ENCODE measurements around the gene TBXAS1.

TBXAS1 gene

GRCh38 chr7:139857791-139858190, 28.7 kb downstream of the TBXAS1 start:
- DNase-seq = no peak

DNA sequence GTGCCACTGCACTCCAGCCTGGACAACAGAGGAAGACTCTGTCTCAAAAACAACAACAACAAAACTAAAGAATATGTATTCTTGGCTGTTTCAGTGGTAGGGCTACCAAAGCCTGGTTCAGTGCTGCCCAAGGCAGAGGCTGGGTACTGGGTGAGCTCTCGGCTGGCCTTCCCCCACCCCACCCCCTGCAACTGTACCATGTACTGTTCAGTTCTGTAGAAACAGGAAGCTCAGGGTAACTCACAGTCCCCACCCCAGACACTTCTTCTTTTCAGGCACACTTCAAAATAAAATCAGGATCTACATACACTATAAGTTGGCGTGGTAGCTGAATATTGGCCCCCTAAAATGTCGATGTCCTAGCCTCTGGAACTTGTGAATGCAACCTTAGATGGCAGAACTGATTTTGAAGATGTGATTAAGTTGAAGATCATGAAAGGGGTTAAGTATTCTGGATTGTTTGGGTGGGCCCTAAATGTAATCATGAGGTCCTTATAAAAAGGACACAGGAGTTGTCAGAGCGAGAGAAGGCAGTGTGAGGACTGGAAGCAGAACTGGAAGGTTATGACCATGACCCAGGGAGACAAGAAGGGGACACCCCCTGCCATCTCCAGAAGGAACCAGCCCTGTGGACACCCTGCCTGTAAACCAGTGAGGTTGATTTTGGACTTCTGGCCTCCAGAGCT, 31.2 kb downstream of the TBXAS1 start:
- DNase-seq = no peak

- no peak for DNase-seq
These were observed 32.7 kb downstream of the TBXAS1 start for GRCh38 chr7:139861803-139862202.

DNA sequence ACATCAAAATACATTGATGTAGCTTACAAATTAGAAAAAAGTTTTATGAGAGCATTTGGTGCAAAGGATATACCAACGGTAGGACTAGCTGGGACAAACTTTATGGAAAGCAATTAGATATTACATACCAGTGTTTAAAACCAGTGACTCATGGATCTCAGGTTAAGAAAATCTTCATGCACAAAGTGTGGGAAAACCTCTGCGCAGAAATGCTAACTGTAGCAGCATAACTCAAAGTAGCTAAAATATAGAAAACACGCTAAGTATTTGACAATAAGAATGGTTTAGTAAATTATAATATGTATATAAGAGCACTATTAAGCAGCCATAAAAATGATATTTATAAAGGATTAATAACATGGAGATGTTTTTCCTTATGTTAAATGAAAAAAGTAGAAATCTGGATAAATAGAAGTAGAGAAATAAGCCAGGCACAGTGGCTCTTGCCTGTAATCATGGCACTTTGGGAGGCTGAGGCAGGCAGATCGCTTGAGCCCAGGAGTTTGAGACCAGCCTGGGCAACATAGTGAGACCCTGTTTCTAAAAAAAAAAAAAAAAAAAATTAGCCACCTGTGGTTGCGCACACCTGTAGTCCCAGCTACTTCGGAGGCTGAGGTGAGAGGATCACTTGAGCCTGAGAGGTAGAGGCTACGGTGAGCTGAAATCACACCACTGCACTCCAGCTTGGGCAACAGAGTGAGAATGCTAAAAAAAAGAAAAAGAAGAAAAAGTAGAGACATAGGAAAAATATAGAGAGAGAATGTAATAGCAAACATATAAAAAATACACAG, 37.2 kb downstream of the TBXAS1 start:
- no peak for DNase-seq

DNA sequence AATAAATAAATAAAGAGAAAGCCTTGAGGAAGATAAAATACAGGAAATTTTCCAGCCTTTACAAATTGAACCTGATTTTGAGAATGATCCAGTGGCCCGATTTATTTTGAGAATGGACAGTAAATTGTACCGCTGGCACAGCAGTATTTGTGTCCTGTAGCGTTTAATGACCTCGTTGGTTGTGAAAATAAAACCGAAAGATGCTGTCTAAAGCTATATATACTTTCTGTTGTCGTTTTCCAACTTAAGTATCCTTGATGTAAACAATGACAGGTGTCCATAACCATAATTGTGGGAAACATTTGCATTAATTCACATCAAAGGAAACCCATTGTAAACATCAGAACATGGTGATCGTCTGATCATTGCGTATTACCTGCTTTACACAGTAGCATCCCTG, 38.8 kb downstream of the TBXAS1 start:
- no peak for DNase-seq

GRCh38 chr7:139869886-139870285, 40.8 kb downstream of the TBXAS1 start:
- DNase-seq = peak in 1 of 2 experiments; percentile 1

DNA sequence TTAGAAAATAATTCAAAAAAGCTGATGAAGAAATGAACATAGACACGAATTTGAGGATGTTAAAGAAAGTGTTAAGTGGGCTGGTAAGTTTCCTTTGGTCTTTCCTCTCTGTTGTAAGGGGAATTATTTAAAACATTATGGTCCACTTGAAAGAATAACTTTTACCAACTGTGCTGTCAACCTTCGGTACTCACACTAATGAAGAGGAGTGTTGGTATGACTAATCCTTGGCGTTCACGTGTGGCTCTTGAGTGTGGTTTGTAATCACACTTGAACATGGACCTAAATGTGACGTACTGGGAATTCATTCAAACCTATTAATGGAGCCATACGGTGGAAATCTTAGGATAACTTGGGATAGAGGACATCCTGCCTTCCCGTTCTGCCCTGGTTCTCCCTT, 41.3 kb downstream of the TBXAS1 start:
- DNase-seq = peak; percentile 33 to 72

- DNase-seq = peak in 1 of 2 experiments; percentile 34
These were observed 42.3 kb downstream of the TBXAS1 start for GRCh38 chr7:139871331-139871730.

DNA sequence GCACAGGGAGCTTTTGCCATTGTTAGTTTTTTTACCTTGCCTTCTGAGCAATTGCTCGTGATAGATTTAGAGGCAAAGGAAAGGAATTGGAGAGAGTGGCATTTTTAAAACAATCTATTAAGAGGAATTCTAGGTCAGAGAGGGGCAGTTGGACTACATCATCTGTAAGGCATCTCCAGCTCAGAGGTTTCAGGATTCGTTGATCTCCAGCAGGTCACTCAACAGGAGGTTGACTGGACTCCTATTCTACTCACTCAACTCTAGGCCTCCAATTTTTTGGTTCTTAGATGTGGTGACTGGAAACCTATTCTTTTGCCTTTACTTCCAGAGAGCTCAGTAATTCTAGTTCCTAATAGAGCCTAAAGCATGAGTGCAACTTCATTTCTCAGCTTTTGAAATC, 42.8 kb downstream of the TBXAS1 start:
- no peak for DNase-seq

- no peak for DNase-seq
These were observed 44.7 kb downstream of the TBXAS1 start for GRCh38 chr7:139873593-139874301.

DNA sequence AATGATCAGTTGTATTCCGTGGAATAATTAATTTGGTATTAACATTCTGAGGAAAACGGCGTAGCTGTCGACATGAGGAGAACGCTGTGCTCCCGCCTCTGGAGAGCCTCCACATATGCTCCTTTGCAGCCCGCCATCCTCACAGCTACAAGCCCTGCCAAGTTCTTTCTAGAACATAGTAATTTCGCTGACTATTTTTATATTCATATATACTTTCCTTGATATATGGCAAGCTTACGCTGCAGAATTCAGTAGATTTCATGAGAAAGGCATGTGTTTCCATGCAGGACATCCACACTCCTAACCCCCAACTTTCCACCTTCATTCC, 45.2 kb downstream of the TBXAS1 start:
- DNase-seq = no peak

GRCh38 chr7:139875821-139876241, 46.8 kb downstream of the TBXAS1 start:
- no peak for DNase-seq

- no peak for DNase-seq
These were observed 47.7 kb downstream of the TBXAS1 start for GRCh38 chr7:139876622-139877283.

GRCh38 chr7:139883814-139884213, 54.8 kb downstream of the TBXAS1 start:
- DNase-seq = no peak

GRCh38 chr7:139884441-139884840, 55.4 kb downstream of the TBXAS1 start:
- no peak for DNase-seq

DNA sequence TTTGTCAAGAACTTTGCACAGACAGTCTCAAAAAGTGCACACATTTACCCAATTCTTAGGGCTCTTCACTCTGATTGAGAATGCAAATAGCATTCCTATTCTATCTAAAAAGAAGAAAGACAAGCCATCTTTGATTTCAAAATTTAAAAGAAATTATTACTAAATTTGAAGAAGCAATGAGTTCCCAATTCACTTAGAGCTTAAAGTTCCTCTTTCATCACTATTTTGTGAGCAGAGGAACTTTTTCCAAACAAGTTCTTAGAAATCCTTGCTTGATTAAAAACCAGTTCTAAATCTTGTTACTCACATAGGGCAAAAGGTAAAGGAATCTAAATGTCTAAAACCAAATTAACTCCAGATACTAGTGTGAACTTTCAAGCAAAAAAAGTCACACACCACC, 56.4 kb downstream of the TBXAS1 start:
- DNase-seq = no peak

GRCh38 chr7:139886206-139886605, 57.1 kb downstream of the TBXAS1 start:
- no peak for DNase-seq

- DNase-seq = no peak
These were observed 57.8 kb downstream of the TBXAS1 start for GRCh38 chr7:139886899-139887298.

DNA sequence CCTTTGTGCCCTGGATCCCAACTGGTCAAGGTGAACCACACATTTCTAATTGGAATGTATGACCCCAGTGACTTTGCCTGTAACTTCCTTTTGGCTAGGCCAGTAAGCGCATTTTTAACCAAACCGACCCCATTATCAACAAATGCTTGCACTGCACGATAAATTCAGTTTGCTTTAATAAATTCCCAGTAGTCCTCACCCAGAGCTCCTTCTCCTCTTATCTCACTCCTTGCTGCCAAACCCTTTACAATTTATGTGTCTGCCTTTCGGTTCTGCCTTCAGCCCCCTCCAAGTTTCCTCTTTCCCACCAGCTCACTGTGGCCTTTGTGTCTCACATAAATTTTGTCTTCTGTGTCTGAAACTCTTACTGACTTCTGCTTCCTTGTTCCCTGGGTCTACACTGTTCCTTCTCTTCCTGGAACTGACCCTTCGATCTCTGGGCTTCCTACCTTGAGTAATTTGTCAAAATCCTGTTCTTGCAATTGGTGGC, 59.0 kb downstream of the TBXAS1 start:
- DNase-seq = no peak

- DNase-seq = peak in 1 of 2 experiments; percentile 11
These were observed 60.3 kb downstream of the TBXAS1 start for GRCh38 chr7:139889186-139889871.

DNA sequence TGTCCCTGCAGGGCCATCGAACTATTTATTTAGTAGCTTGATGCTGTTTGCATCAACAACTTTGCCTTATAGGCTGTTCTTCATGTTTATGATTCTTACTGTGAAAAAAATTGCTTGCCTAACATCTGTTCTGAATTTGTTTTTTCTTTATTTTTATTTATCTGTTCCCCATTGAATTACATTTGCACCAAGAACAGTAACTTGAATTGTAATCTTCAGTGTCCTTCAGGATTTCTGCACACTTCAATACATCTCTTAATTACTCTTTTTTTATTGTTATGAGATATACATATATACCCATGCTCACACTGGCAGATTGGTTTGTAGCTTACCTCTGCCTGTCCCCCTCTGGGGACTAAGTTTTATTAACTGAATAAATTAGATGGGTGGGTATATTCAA, 64.4 kb downstream of the TBXAS1 start:
- no peak for DNase-seq

DNA sequence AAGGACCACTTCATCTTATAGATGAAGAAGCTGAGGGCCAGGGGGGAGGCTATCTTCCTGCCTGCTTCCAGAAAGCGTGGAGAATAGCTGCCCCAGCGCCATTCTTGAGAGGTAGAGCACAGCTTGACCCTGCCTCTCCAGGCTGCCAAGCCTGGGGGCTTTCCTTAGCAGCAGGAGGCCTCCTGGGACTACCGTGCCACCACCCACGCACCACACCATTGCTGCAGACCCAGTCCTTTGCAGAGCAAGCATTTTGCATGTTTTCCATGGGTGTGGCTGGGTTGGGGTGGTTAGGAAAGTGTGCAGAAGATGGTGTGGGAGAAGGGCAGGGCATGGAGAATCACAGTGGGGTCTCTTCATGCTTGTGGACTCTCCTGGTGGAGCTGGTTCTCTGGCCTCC, 64.9 kb downstream of the TBXAS1 start:
- no peak for DNase-seq

Data from NCI-H524 (cell line).